Measurements from ENCODE around the gene DHX40. TPM values are rescaled to one million over a fixed set of nuclear protein-coding genes. Genes with fewer than 3 reads are reported as not detected.
"Not testable (repeated sequence)": the region's sequence is repeated elsewhere in the genome, so short reads cannot be mapped to it uniquely, and the experiment has no call there.

Gene DHX40
- polyA plus RNA-seq, 1 donor (not counting 4 experiments of a cell fraction or from before 2014, with no cell fraction given), result 30.7 TPM

- Histone ChIP-seq H3K27ac (ENCODE audit: control insufficient read depth, insufficient read depth, low read length) (no peak overlapping the region), H3K79me2 (ENCODE audit: control insufficient read depth, insufficient read depth, low read length) (peaks cover 49% of the 10 kb centered on the region), H2AFZ (ENCODE audit: control insufficient read depth, low read length) (no peak overlapping the region), H3K27me3 (ENCODE audit: control insufficient read depth, extremely low read depth, insufficient read depth, low read length) (no peaks in the 10 kb centered on the region), H3K4me2 (ENCODE audit: control insufficient read depth, extremely low read depth, insufficient read depth, low read depth, low read length) (no peak overlapping the region), H4K20me1 (ENCODE audit: control insufficient read depth, extremely low read depth, insufficient read depth, low read length) (peaks cover 6% of the 10 kb centered on the region), H3K4me1 (ENCODE audit: control insufficient read depth, extremely low read depth, insufficient read depth, low read length) (no peaks in the 10 kb centered on the region), H3K36me3 (ENCODE audit: control insufficient read depth in 2 of 2, extremely low read depth in 1 of 2, insufficient read depth in 2 of 2, low read length in 2 of 2) (peaks cover 22 to 37% of the 10 kb centered on the region in 2 experiments), H3K9me1 (ENCODE audit: control insufficient read depth, extremely low read depth, insufficient read depth, low read length) (no peaks in the 10 kb centered on the region), H3K4me3 (ENCODE audit: control insufficient read depth in 2 of 3, extremely low read depth in 1 of 3, insufficient read depth in 2 of 3, low read depth in 1 of 3, low read length in 3 of 3) (no peak overlapping the region), H3K9ac (ENCODE audit: control insufficient read depth, extremely low read depth, insufficient read depth, low read length) (no peak overlapping the region), H3K9me3 (ENCODE audit: control insufficient read depth, low read depth, low read length) (no peaks in the 10 kb centered on the region)
- TF ChIP-seq CTCF (optimal IDR thresholded peaks at IDR 0.05 in 1 of 3, IDR thresholded peaks at IDR 0.05 in 1 of 3, conservative IDR thresholded peaks at IDR 0.05 in 1 of 3; ENCODE audit: extremely low read depth in 1 of 3, insufficient read depth in 2 of 3, low read length in 3 of 3) (no peak), EZH2 (IDR thresholded peaks at IDR 0.05; ENCODE audit: low read length) (no peak)
- DNase-seq (ENCODE audit: low read depth, low spot score), result no peak
- dilution Hi-C loops (cut with MboI; ENCODE audit: extremely low pct_ligation_motif_present, low sequenced_read_pairs), result no loop called here
- FAIRE-seq, result no peak
Observed at GRCh38 chr17:59652119-59652518, 86.7 kb downstream of the DHX40 start.

- H3K27me3 ChIP-seq (ENCODE audit: control insufficient read depth, extremely low read depth, insufficient read depth, low read length); H3K4me1 ChIP-seq (ENCODE audit: control insufficient read depth, extremely low read depth, insufficient read depth, low read length); H2AFZ ChIP-seq (ENCODE audit: control insufficient read depth, low read length); dilution Hi-C loops (cut with MboI; ENCODE audit: extremely low pct_ligation_motif_present, low sequenced_read_pairs); H3K9me3 ChIP-seq (ENCODE audit: control insufficient read depth, low read depth, low read length); H4K20me1 ChIP-seq (ENCODE audit: control insufficient read depth, extremely low read depth, insufficient read depth, low read length); H3K27ac ChIP-seq (ENCODE audit: control insufficient read depth, insufficient read depth, low read length); H3K4me2 ChIP-seq (ENCODE audit: control insufficient read depth, extremely low read depth, insufficient read depth, low read depth, low read length); H3K9me1 ChIP-seq (ENCODE audit: control insufficient read depth, extremely low read depth, insufficient read depth, low read length); DNase-seq (ENCODE audit: low read depth, low spot score); FAIRE-seq; H3K9ac ChIP-seq (ENCODE audit: control insufficient read depth, extremely low read depth, insufficient read depth, low read length); H3K4me3 ChIP-seq (ENCODE audit: control insufficient read depth in 2 of 3, extremely low read depth in 1 of 3, insufficient read depth in 2 of 3, low read depth in 1 of 3, low read length in 3 of 3): not testable (repeated sequence)
- Histone ChIP-seq H3K36me3 (ENCODE audit: control insufficient read depth in 2 of 2, extremely low read depth in 1 of 2, insufficient read depth in 2 of 2, low read length in 2 of 2) (peaks cover 27 to 39% of the 10 kb centered on the region in 2 experiments), H3K79me2 (ENCODE audit: control insufficient read depth, insufficient read depth, low read length) (peaks cover 33% of the 10 kb centered on the region)
Observed at GRCh38 chr17:59656624-59657023, 91.2 kb downstream of the DHX40 start.

Small RNA genes lying within 50 kb of the gene (small RNA-seq; reads per million reads assigned to genes)
- gene RNU4-13P (ENCODE audit: insufficient read length in 3 of 3, low read depth in 3 of 3, low replicate concordance in 1 of 3), result 0 reads per million in 3 experiments

Other genes with a start within 250 kb of the DHX40 start
- gene YPEL2, start 234.0 kb upstream of the DHX40 start, polyA plus RNA-seq, result 2.4 to 5.7 TPM (median 4.6 TPM) in 3 replicates
- 168 to 352 TPM (median 209 TPM) in 3 replicates for gene CLTC, start 54.3 kb downstream of the DHX40 start, polyA plus RNA-seq
- 94.1 to 107 TPM (median 97.0 TPM) in 3 replicates for gene PTRH2, start 141.8 kb downstream of the DHX40 start, polyA plus RNA-seq
- gene VMP1, start 142.0 kb downstream of the DHX40 start, polyA plus RNA-seq, result 90.6 to 326 TPM (median 303 TPM) in 3 replicates